ENCODE results near the gene NFKBIB. TPM values are rescaled to one million over a fixed set of nuclear protein-coding genes. Genes with fewer than 3 reads are reported as not detected.
"Not testable (repeated sequence)": the region's sequence is repeated elsewhere in the genome, so short reads cannot be mapped to it uniquely, and the experiment has no call there.

NFKBIB gene
- total RNA-seq, 2 experiments from 2014 or later: 31.9 to 36.6 TPM

GRCh38 chr19:38930776-38931520 lies 31.2 kb downstream of the NFKBIB start, which contains the start of gene MRPS12:
MRPS12 (plus strand) TSS chr19:38930944; CDS start chr19:38931295, 351 bp downstream.
- ChIA-PET POLR2A (interaction anchor here (0.7 to 2.3 kb wide), 12 partner anchors 10 to 556 kb away, joined by 3 to 6 read pairs (median 4); partner anchors contain the start of genes NFKBIB, PSMD8, RINL and SIRT2), CTCF (interaction anchor here (0.6 to 3.9 kb wide), 71 partner anchors 9 to 1640 kb away, joined by 3 to 49 read pairs (median 4); partner anchors contain the start of genes ACTN4, CAPN12, ECH1 and EIF3K)
- peak; percentile 99 for DNase-seq
- peak; percentile 97 for ATAC-seq
- Mint-ChIP-seq H3K36me3 (ENCODE audit: low read depth) (peaks cover 42% of the 10 kb centered on the region), H3K4me1 (ENCODE audit: low read depth) (peaks cover 31% of the 10 kb centered on the region), H3K9me3 (ENCODE audit: insufficient read depth) (peaks cover 7% of the 10 kb centered on the region), H3K27ac (peak within 1 kb of the TSS; percentile 99), H3K27me3 (ENCODE audit: low read depth) (no peaks in the 10 kb centered on the region), H3K4me3 (peak within 1 kb of the TSS; percentile 98)

- Mint-ChIP-seq H3K4me3 (peak overlapping the region; percentile 98), H3K27ac (peak overlapping the region; percentile 99), H3K36me3 (ENCODE audit: low read depth) (peaks cover 43% of the 10 kb centered on the region), H3K4me1 (ENCODE audit: low read depth) (peaks cover 31% of the 10 kb centered on the region), H3K27me3 (ENCODE audit: low read depth) (no peaks in the 10 kb centered on the region), H3K9me3 (ENCODE audit: insufficient read depth) (peaks cover 7% of the 10 kb centered on the region)
- CTCF ChIA-PET: interaction anchor here (1.0 to 3.9 kb wide), 20 partner anchors 9 to 529 kb away, joined by 3 to 49 read pairs (median 6); partner anchors contain the start of genes ECH1, FAM98C, NFKBIB and RINL
- POLR2A ChIA-PET: interaction anchor here (0.6 to 2.3 kb wide), 2 partner anchors 82 to 404 kb away, joined by 4 to 6 read pairs; partner anchors contain the start of gene GMFG
- DNase-seq (no peak), ATAC-seq (no peak)
Measured at GRCh38 chr19:38931521-38931793, 31.7 kb downstream of the NFKBIB start.

- H3K9me3 Mint-ChIP-seq (ENCODE audit: insufficient read depth): peaks cover 7% of the 10 kb centered on the region
- ChIA-PET CTCF (interaction anchor here (0.8 to 3.9 kb wide), 11 partner anchors 8 to 529 kb away, joined by 3 to 12 read pairs (median 4); partner anchors contain the start of genes FAM98C and NFKBIB), POLR2A (interaction anchor here (0.6 kb wide), 1 partner anchor 265 kb away, joined by 3 read pairs; no protein-coding TSS in a partner anchor)
- peak; percentile 58 for DNase-seq
- peaks cover 30% of the 10 kb centered on the region for H3K4me1 Mint-ChIP-seq (ENCODE audit: low read depth)
- peaks cover 43% of the 10 kb centered on the region for H3K36me3 Mint-ChIP-seq (ENCODE audit: low read depth)
- H3K4me3 Mint-ChIP-seq: peak overlapping the region; percentile 42
- no peak for ATAC-seq
- H3K27ac Mint-ChIP-seq: peak overlapping the region; percentile 15
- H3K27me3 Mint-ChIP-seq (ENCODE audit: low read depth): no peaks in the 10 kb centered on the region
Measured at GRCh38 chr19:38932425-38933179, 32.8 kb downstream of the NFKBIB start.

DNA sequence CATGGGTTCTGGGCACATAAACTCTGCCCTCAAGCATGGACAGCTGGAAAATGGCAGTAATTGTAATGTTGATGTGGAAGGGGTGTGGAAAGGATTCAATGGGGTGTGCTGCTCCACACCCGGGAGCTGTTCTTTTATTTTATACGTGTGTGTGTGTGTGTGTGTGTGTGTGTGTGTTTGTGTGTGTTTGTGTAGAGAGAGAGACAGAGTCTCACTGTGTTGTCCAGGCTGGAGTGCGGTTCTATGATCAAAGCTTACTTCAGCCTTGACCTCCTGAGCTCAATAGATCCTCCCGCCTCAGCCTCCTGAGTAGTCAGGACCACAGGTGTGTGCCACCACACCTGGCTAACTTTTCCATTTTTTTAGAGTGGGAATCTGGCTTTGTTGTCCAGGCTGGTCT lies 33.8 kb downstream of the NFKBIB start:
- Mint-ChIP-seq H3K4me1 (ENCODE audit: low read depth) (peaks cover 25% of the 10 kb centered on the region), H3K27me3 (ENCODE audit: low read depth) (no peaks in the 10 kb centered on the region), H3K9me3 (ENCODE audit: insufficient read depth) (peaks cover 7% of the 10 kb centered on the region), H3K4me3 (no peak overlapping the region), H3K36me3 (ENCODE audit: low read depth) (peaks cover 41% of the 10 kb centered on the region), H3K27ac (no peak overlapping the region)
- ATAC-seq: no peak
- CTCF ChIA-PET: interaction anchor here (0.8 to 1.3 kb wide), 8 partner anchors 10 to 530 kb away, joined by 3 to 5 read pairs (median 4); partner anchors contain the start of genes FAM98C and NFKBIB
- POLR2A ChIA-PET: interaction anchor here (0.6 kb wide), 1 partner anchor 266 kb away, joined by 3 read pairs; no protein-coding TSS in a partner anchor
- DNase-seq: no peak

GRCh38 chr19:38939957-38940356 lies 40.2 kb downstream of the NFKBIB start:
- no peak for DNase-seq
- ATAC-seq: no peak
- Mint-ChIP-seq H3K27ac (no peak overlapping the region), H3K9me3 (ENCODE audit: insufficient read depth) (peaks cover 8% of the 10 kb centered on the region), H3K27me3 (ENCODE audit: low read depth) (peaks cover 19% of the 10 kb centered on the region), H3K4me3 (no peak overlapping the region), H3K36me3 (ENCODE audit: low read depth) (peaks cover 14% of the 10 kb centered on the region), H3K4me1 (ENCODE audit: low read depth) (peaks cover 25% of the 10 kb centered on the region)
- ChIA-PET CTCF (interaction anchor here (1.0 to 2.6 kb wide), 4 partner anchors 8 to 537 kb away, joined by 3 to 15 read pairs (median 4); partner anchors contain the start of genes FAM98C, MRPS12 and SARS2), POLR2A (interaction anchor here (0.6 kb wide), 1 partner anchor 394 kb away, joined by 3 read pairs; no protein-coding TSS in a partner anchor)

DNA sequence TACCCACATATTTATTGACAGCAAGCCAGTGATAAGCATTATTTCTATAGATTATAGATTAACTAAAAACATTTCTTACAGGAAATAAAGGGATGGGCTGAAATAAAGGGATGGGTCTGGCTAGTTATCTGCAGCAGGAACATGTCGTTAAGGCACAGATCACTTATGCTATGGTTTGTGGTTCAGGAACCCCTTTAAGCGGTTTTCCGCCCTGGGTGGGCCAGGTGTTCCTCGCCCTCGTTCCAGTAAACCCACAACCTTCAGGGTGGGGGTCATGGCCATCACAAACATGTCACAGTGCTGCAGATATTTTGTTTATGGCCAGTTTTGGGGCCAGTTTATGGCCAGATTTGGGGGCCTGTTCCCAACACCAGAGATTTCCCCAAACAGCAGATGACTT lies 41.7 kb downstream of the NFKBIB start:
- ChIA-PET POLR2A (interaction anchor here (1.1 kb wide), 1 partner anchor 11 kb away, joined by 3 read pairs; the partner anchor contains the start of genes MRPS12 and SARS2), CTCF (interaction anchor here (1.5 kb wide), 1 partner anchor 539 kb away, joined by 4 read pairs; the partner anchor contains the start of gene FAM98C)
- H3K4me3 Mint-ChIP-seq: not testable (repeated sequence)

DNA sequence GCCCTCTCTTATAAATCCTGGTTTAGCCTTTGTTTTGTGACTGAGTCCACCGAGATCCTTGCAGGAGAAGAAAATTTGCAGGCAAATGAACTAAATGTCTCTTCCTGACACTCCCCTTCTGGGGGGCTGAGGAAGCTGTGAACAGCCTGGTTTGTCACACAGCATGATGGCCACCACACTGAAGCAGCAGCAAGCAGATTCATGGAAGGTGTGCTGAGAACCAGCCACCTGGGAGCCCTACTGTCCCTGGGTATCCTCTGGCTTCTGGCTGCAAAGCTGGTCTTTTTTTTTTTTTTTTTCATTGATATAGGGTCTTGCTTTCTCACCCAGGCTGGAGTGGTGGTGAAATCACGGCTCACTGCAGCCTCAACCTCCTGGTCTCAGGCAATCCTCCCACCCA lies 42.2 kb downstream of the NFKBIB start:
- POLR2A ChIA-PET: no interaction called here
- no peak for ATAC-seq
- peaks cover 19% of the 10 kb centered on the region for H3K27me3 Mint-ChIP-seq (ENCODE audit: low read depth)
- peaks cover 5% of the 10 kb centered on the region for H3K36me3 Mint-ChIP-seq (ENCODE audit: low read depth)
- no peak overlapping the region for H3K4me3 Mint-ChIP-seq
- peaks cover 25% of the 10 kb centered on the region for H3K4me1 Mint-ChIP-seq (ENCODE audit: low read depth)
- no peak overlapping the region for H3K27ac Mint-ChIP-seq
- H3K9me3 Mint-ChIP-seq (ENCODE audit: insufficient read depth): peaks cover 5% of the 10 kb centered on the region
- DNase-seq: no peak
- CTCF ChIA-PET: no interaction called here

More for the DNA sequence above, 41.7 kb downstream of the NFKBIB start:
- peaks cover 19% of the 10 kb centered on the region for H3K27me3 Mint-ChIP-seq (ENCODE audit: low read depth)
- H3K27ac Mint-ChIP-seq; H3K9me3 Mint-ChIP-seq (ENCODE audit: insufficient read depth); ATAC-seq; H3K36me3 Mint-ChIP-seq (ENCODE audit: low read depth): not testable (repeated sequence)
- DNase-seq: peak; percentile 38
- peaks cover 25% of the 10 kb centered on the region for H3K4me1 Mint-ChIP-seq (ENCODE audit: low read depth)

DNA sequence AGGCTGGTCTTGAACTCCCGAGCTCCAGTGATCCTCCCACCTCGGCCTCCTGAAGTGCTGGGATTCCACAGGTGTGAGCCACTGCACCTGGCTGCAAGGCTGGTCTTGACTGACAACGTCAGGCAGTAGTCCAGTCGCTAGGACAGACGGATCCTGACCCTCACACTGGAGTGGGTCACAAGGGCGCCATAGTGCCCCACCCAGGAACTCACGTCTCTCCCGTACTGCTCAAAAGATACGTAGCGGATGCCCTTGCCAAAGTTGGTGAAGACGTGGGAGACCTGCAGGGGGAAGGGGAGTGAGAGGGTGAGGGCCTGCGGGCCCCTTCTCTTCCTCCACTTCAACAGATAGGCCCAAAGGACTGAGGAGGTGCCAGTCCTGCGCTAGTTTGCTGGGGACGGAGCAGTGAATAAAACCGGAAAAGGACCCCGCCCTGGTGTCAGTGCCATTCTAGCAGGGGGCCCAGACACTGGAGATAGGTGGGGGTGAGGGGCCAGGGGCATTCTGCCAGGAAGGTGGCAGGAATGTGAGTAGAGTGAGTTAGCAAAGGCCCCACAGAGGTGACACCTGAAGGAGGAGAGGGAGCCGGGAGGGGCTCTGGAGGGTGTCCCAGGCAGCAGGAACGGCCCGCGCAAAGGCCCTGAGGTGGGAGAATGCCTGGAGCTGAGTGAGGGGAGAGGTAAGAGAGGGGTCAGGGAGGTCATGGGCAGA lies 42.9 kb downstream of the NFKBIB start:
- H3K27me3 Mint-ChIP-seq (ENCODE audit: low read depth): peaks cover 19% of the 10 kb centered on the region
- peaks cover 5% of the 10 kb centered on the region for H3K9me3 Mint-ChIP-seq (ENCODE audit: insufficient read depth)
- peaks cover 5% of the 10 kb centered on the region for H3K36me3 Mint-ChIP-seq (ENCODE audit: low read depth)
- no peak overlapping the region for H3K27ac Mint-ChIP-seq
- H3K4me1 Mint-ChIP-seq (ENCODE audit: low read depth): peaks cover 25% of the 10 kb centered on the region
- no peak for DNase-seq
- no peak for ATAC-seq
- ChIA-PET CTCF (interaction anchor here (1.6 kb wide), 1 partner anchor 10 kb away, joined by 3 read pairs; no protein-coding TSS in a partner anchor), POLR2A (no interaction called here)
- no peak overlapping the region for H3K4me3 Mint-ChIP-seq

DNA sequence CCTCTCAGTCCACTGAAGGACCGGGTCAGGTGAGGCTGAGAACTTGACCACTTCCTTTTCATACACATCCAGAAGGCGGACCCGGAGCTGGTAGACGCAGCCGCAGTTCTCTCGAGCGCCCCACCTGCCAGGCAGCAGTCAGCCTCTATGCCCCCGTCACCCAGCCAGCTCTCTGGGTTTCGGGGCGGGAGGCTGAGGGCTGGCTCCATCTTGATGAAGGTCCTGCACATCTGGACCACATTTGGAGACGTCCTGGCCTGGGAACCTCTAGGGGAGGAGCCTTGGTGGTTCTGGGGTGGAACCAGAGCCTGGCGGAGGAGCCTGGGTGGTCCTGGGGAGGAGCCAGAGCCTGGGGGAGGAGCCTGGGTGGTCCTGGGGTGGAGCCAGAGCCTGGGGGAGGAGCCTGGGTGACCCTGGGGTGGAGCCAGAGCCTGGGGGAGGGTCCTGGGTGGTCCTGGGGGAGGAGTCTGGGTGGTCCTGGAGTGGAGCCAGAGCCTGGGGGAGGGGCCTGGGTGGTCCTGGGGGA lies 45.3 kb downstream of the NFKBIB start:
- CTCF ChIA-PET: interaction anchor here (1.3 kb wide), 1 partner anchor 15 kb away, joined by 3 read pairs; the partner anchor contains the start of gene SARS2

DNA sequence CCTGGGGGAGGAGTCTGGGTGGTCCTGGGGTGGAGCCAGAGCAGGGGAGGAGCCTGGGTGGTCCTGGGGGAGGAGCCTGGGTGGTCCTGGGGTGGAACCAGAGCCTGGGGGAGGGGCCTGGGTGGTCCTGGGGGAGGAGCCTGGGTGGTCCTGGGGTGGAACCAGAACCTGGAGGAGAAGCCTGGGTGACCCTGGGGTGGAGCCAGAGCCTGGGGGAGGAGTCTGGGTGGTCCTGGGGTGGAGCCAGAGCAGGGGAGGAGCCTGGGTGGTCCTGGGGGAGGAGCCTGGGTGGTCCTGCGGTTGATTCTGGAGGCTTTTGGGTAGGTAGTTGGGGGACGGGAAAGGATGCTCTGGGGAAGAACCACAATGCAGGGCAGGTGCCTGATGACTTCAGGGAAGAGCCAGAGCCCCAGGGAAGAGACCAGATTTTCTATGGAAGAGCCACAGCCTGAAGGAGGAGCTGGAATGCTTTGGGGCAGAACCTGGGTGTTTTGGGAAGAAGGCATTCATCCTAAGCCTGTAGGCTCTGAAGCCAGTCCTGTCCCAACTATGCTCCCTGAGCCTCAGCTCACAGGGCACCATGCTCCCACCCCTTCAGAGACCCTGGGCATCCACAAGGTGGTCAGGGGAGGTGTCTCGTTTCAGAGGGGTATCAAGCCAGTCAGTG lies 45.9 kb downstream of the NFKBIB start:
- ChIA-PET CTCF (no interaction called here), POLR2A (no interaction called here)
- H3K4me3 Mint-ChIP-seq: no peak overlapping the region
- peaks cover 23% of the 10 kb centered on the region for H3K27me3 Mint-ChIP-seq (ENCODE audit: low read depth)
- peaks cover 5% of the 10 kb centered on the region for H3K36me3 Mint-ChIP-seq (ENCODE audit: low read depth)
- H3K27ac Mint-ChIP-seq: no peak overlapping the region
- peaks cover 23% of the 10 kb centered on the region for H3K4me1 Mint-ChIP-seq (ENCODE audit: low read depth)
- H3K9me3 Mint-ChIP-seq (ENCODE audit: insufficient read depth): peaks cover 5% of the 10 kb centered on the region
- ATAC-seq: no peak
- no peak for DNase-seq

More for the DNA sequence above, 45.3 kb downstream of the NFKBIB start:
- Mint-ChIP-seq H3K4me1 (ENCODE audit: low read depth) (peaks cover 24% of the 10 kb centered on the region), H3K4me3 (no peak overlapping the region), H3K27ac (no peak overlapping the region), H3K27me3 (ENCODE audit: low read depth) (peaks cover 26% of the 10 kb centered on the region), H3K36me3 (ENCODE audit: low read depth) (peaks cover 5% of the 10 kb centered on the region), H3K9me3 (ENCODE audit: insufficient read depth) (peaks cover 5% of the 10 kb centered on the region)
- POLR2A ChIA-PET: no interaction called here
- ATAC-seq: no peak
- DNase-seq: no peak

All from activated CD8-positive, alpha-beta T cell treated with anti-CD3 and anti-CD28 coated beads, Interleukin-2, amount 10 ng/mL, durations not matched to agents 7 days and 5 days (primary cell).